Ectodermal cell (in vitro differentiated cells): ENCODE data around the gene MRPL30.
"Not testable (repeated sequence)": the region's sequence is repeated elsewhere in the genome, so short reads cannot be mapped to it uniquely, and the experiment has no call there.

ENCODE experiments used
- H3K27ac ChIP-seq: 2 replicates; pipeline ENCODE4 v1.7.0; 2013; ENCODE audit warnings: mild to moderate bottlenecking, low read depth, low read length; ENCODE audit not compliant: insufficient read depth, poor library complexity, severe bottlenecking
- H3K27me3 ChIP-seq: 2 replicates; pipeline ENCODE4 v1.7.0; 2013; ENCODE audit warnings: mild to moderate bottlenecking, low read length; ENCODE audit not compliant: insufficient read depth, control insufficient read depth, poor library complexity, severe bottlenecking
- H3K36me3 ChIP-seq: one replicate; pipeline ENCODE4 v1.7.0; 2013; ENCODE audit warnings: low read length; ENCODE audit not compliant: control insufficient read depth, insufficient read depth
- H3K4me1 ChIP-seq: one replicate; pipeline ENCODE4 v1.7.0; 2013; ENCODE audit warnings: low read length; ENCODE audit not compliant: control insufficient read depth, insufficient read depth
- H3K4me3 ChIP-seq: 2 replicates; pipeline ENCODE4 v1.7.0; 2013; ENCODE audit warnings: low read depth, low read length, control low read depth; ENCODE audit not compliant: insufficient read depth
- H3K9me3 ChIP-seq: 2 replicates; pipeline ENCODE4 v1.7.0; 2013; ENCODE audit warnings: mild to moderate bottlenecking, low read length, moderate library complexity; ENCODE audit not compliant: control insufficient read depth
- WGBS, 2 experiments: methylation state at CpG; one replicate each; pipeline ENCODE4 v1.1.7; 2013; ENCODE audit warnings: missing lambda C conversion rate in 2 of 2; 5-methylcytosine and 5-hydroxymethylcytosine counted together

The MRPL30 gene

GRCh38 chr2:99217929-99218501 lies 37.0 kb downstream of the MRPL30 start:
- H3K27ac ChIP-seq: no peak overlapping the region
- H3K4me3 ChIP-seq: no peak overlapping the region
- no peaks in the 10 kb centered on the region for H3K36me3 ChIP-seq
- no peaks in the 10 kb centered on the region for H3K9me3 ChIP-seq
- WGBS, 2 experiments: 90% methylated on average over 4 of the region's 4 CpGs
- H3K4me1 ChIP-seq: no peaks in the 10 kb centered on the region
- no peaks in the 10 kb centered on the region for H3K27me3 ChIP-seq

GRCh38 chr2:99233177-99233576 lies 52.2 kb downstream of the MRPL30 start:
- H3K27me3 ChIP-seq, H3K4me3 ChIP-seq, H3K9me3 ChIP-seq, H3K36me3 ChIP-seq, H3K4me1 ChIP-seq, H3K27ac ChIP-seq: not testable (repeated sequence)

- 92 to 95% methylated on average over 6 of the region's 6 CpGs for WGBS, 2 experiments
- Histone ChIP-seq H3K27me3 (no peaks in the 10 kb centered on the region), H3K9me3 (no peaks in the 10 kb centered on the region), H3K36me3 (no peaks in the 10 kb centered on the region), H3K4me1 (peaks cover 8% of the 10 kb centered on the region), H3K27ac (no peak overlapping the region), H3K4me3 (no peak overlapping the region)
Measured at GRCh38 chr2:99238599-99238998, 57.6 kb downstream of the MRPL30 start.

- Histone ChIP-seq H3K27me3 (no peaks in the 10 kb centered on the region), H3K36me3 (no peaks in the 10 kb centered on the region), H3K4me3 (no peak overlapping the region), H3K4me1 (peaks cover 8% of the 10 kb centered on the region), H3K9me3 (no peaks in the 10 kb centered on the region), H3K27ac (no peak overlapping the region)
- 94 to 97% methylated on average over 6 of the region's 6 CpGs for WGBS, 2 experiments
Measured at GRCh38 chr2:99240431-99240830, 59.4 kb downstream of the MRPL30 start.

GRCh38 chr2:99242151-99242550 lies 61.2 kb downstream of the MRPL30 start:
- Histone ChIP-seq H3K4me1 (peaks cover 8% of the 10 kb centered on the region), H3K27me3 (no peaks in the 10 kb centered on the region), H3K27ac (no peak overlapping the region), H3K36me3 (no peaks in the 10 kb centered on the region), H3K9me3 (no peaks in the 10 kb centered on the region), H3K4me3 (no peak overlapping the region)
- 85 to 89% methylated on average over 6 of the region's 6 CpGs for WGBS, 2 experiments
